GM12878 (cell line): ENCODE results near the gene P3H1. TPM values are rescaled to one million over a fixed set of nuclear protein-coding genes. Genes with fewer than 3 reads are reported as not detected.

Experiments
- ATF2 ChIP-seq: IDR thresholded peaks from 2 replicates; pipeline ENCODE4 v1.6.1; 2012; ENCODE audit warnings: low read length, inconsistent platforms
- CBX5 ChIP-seq: sonication (generic); IDR thresholded peaks from 2 replicates; pipeline ENCODE4 v1.6.1; 2016; ENCODE audit warnings: low read depth, moderate library complexity, mild to moderate bottlenecking, inconsistent platforms
- HDAC2 ChIP-seq: fragments of 200-600 bp; sonication (generic); IDR thresholded peaks from 2 replicates; pipeline ENCODE4 v1.6.1; 2017
- JUND ChIP-seq: IDR thresholded peaks from 2 replicates; pipeline ENCODE4 v1.6.1; 2012; ENCODE audit warnings: low read depth, mild to moderate bottlenecking, low read length, improper control_type of control experiment, moderate library complexity
- PAX8 ChIP-seq: fragments of 450-650 bp; IDR thresholded peaks from 2 replicates; pipeline ENCODE4 v1.6.1; 2017; ENCODE audit warnings: mild to moderate bottlenecking, moderate library complexity
- POLR2AphosphoS5 ChIP-seq: IDR thresholded peaks from 2 replicates; pipeline ENCODE4 v1.6.1; 2011; ENCODE audit warnings: mild to moderate bottlenecking, low read length, inconsistent platforms
- RBBP5 ChIP-seq: fragments of 200-600 bp; sonication (generic); conservative IDR thresholded peaks from 2 replicates; pipeline ENCODE4 v1.6.1; 2016
- SIX5 ChIP-seq: IDR thresholded peaks from 2 replicates; pipeline ENCODE4 v1.6.1; 2011; ENCODE audit warnings: mild to moderate bottlenecking, low read depth, low read length, moderate library complexity; ENCODE audit not compliant: severe bottlenecking
- YY1 ChIP-seq: IDR thresholded peaks from 2 replicates; pipeline ENCODE4 v1.6.1; 2011; ENCODE audit warnings: low read depth, mild to moderate bottlenecking, low read length
- polyA plus RNA-seq, 11 experiments: library from polyadenylated mRNA; depleted of rRNA in 4 of 11; unstranded in 6 of 11; stranded (reverse) in 5 of 11; fragments of >200 nt; fragmentation: Nextera tagmentation in 4 of 11; fragmentation: Illumina TruSeq in 1 of 11; extraction: Ambion mirVana in 4 of 11; extraction: Trizol in 1 of 11; gene quantifications; 1 replicate in 1 of 11; 2 replicates in 10 of 11; pipeline versions ENCODE4 v1.2.1 to v1.2.3, GENCODE V29; 2011 to 2016; ENCODE audit warnings: inconsistent platforms in 2 of 11, missing spikeins in 2 of 11, low read depth in 1 of 11
- total RNA-seq, 4 experiments: library from RNA; depleted of rRNA in 3 of 4; stranded (reverse); fragments of >200 nt in 3 of 4; fragmentation: Illumina TruSeq in 1 of 4; extraction: Trizol in 1 of 4; gene quantifications; 2 replicates each; pipeline versions ENCODE4 v1.2.1 to v1.2.3, GENCODE V29; 2013 to 2021
- TF ChIP-seq, protein P1 (sequence below): fragments of 450-650 bp; IDR thresholded peaks from 2 replicates; pipeline ENCODE4 v1.6.1; 2017; ENCODE audit warnings: mild to moderate bottlenecking, moderate library complexity

P3H1 gene
- total and polyA plus RNA-seq, 10 of the 15 experiments (the other 5 are each of a cell fraction or from before 2014, with no cell fraction given) = 0.72 to 42.4 (median 26.0) TPM

- TF ChIP-seq JUND (no peak), ATF2 (no peak), YY1 (no peak), RBBP5 (no peak), CBX5 (no peak), HDAC2 (no peak), SIX5 (no peak), POLR2AphosphoS5 (no peak), PAX8 (no peak)
- TF ChIP-seq, protein P1, sequence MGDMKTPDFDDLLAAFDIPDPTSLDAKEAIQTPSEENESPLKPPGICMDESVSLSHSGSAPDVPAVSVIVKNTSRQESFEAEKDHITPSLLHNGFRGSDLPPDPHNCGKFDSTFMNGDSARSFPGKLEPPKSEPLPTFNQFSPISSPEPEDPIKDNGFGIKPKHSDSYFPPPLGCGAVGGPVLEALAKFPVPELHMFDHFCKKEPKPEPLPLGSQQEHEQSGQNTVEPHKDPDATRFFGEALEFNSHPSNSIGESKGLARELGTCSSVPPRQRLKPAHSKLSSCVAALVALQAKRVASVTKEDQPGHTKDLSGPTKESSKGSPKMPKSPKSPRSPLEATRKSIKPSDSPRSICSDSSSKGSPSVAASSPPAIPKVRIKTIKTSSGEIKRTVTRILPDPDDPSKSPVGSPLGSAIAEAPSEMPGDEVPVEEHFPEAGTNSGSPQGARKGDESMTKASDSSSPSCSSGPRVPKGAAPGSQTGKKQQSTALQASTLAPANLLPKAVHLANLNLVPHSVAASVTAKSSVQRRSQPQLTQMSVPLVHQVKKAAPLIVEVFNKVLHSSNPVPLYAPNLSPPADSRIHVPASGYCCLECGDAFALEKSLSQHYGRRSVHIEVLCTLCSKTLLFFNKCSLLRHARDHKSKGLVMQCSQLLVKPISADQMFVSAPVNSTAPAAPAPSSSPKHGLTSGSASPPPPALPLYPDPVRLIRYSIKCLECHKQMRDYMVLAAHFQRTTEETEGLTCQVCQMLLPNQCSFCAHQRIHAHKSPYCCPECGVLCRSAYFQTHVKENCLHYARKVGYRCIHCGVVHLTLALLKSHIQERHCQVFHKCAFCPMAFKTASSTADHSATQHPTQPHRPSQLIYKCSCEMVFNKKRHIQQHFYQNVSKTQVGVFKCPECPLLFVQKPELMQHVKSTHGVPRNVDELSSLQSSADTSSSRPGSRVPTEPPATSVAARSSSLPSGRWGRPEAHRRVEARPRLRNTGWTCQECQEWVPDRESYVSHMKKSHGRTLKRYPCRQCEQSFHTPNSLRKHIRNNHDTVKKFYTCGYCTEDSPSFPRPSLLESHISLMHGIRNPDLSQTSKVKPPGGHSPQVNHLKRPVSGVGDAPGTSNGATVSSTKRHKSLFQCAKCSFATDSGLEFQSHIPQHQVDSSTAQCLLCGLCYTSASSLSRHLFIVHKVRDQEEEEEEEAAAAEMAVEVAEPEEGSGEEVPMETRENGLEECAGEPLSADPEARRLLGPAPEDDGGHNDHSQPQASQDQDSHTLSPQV = no peak
Observed at GRCh38 chr1:42753070-42753469, 13.8 kb downstream of the P3H1 start (continued).
